SH-SY5Y (cell line): ENCODE results near the gene CPLX4.

Source experiments
- GATA2 ChIP-seq: IDR thresholded peaks from 2 replicates; pipeline ENCODE4 v1.6.1; 2011; ENCODE audit warnings: mild to moderate bottlenecking, low read depth, low read length
- GATA3 ChIP-seq: IDR thresholded peaks from 2 replicates; pipeline ENCODE4 v1.6.1; 2011; ENCODE audit warnings: low read depth, mild to moderate bottlenecking, low read length, moderate library complexity

Gene CPLX4

GRCh38 chr18:59293317-59293716, 25.1 kb downstream of the CPLX4 start:
- TF ChIP-seq GATA2 (no peak), GATA3 (no peak)

- TF ChIP-seq GATA3 (no peak), GATA2 (no peak)
Measured at GRCh38 chr18:59286341-59286740, 32.1 kb downstream of the CPLX4 start.

- no peak for TF ChIP-seq GATA2
- TF ChIP-seq GATA3, result no peak
Measured at GRCh38 chr18:59282341-59282740, 36.1 kb downstream of the CPLX4 start.

- TF ChIP-seq GATA3, result no peak
Measured at GRCh38 chr18:59279722-59280121, 38.7 kb downstream of the CPLX4 start.

GRCh38 chr18:59279193-59279592, 39.3 kb downstream of the CPLX4 start:
- TF ChIP-seq GATA2 (no peak), GATA3 (no peak)

GRCh38 chr18:59278793-59279192, 39.7 kb downstream of the CPLX4 start:
- TF ChIP-seq GATA3, result no peak
- TF ChIP-seq GATA2, result no peak

GRCh38 chr18:59276047-59276446, 42.4 kb downstream of the CPLX4 start:
- TF ChIP-seq GATA3 (no peak), GATA2 (no peak)

- no peak for TF ChIP-seq GATA2
- TF ChIP-seq GATA3, result no peak
Measured at GRCh38 chr18:59275406-59275949, 43.0 kb downstream of the CPLX4 start.

GRCh38 chr18:59274533-59274928, 43.9 kb downstream of the CPLX4 start:
- no peak for TF ChIP-seq GATA2
- no peak for TF ChIP-seq GATA3

GRCh38 chr18:59273759-59274532, 44.5 kb downstream of the CPLX4 start:
- TF ChIP-seq GATA2 (no peak), GATA3 (no peak)

- no peak for TF ChIP-seq GATA3
- no peak for TF ChIP-seq GATA2
Measured at GRCh38 chr18:59272891-59273758, 45.3 kb downstream of the CPLX4 start, which contains the start of gene RAX. Gene RAX, minus strand, starts transcription at chr18:59273454. Its CDS starts 248 bp downstream, at chr18:59273206.

GRCh38 chr18:59272221-59272888, 46.1 kb downstream of the CPLX4 start:
- TF ChIP-seq GATA3, result no peak
- TF ChIP-seq GATA2, result no peak

GRCh38 chr18:59271606-59272220, 46.7 kb downstream of the CPLX4 start:
- TF ChIP-seq GATA2 (no peak), GATA3 (no peak)
